ENCODE measurements around the gene RFPL2. TPM values are rescaled to one million over a fixed set of nuclear protein-coding genes. Genes with fewer than 3 reads are reported as not detected.

RFPL2 gene
- total RNA-seq (under 1 TPM; 0.61 to 0.81 TPM), polyA plus RNA-seq (1 to 10 TPM; 3.6 to 4.7 TPM)

DNA sequence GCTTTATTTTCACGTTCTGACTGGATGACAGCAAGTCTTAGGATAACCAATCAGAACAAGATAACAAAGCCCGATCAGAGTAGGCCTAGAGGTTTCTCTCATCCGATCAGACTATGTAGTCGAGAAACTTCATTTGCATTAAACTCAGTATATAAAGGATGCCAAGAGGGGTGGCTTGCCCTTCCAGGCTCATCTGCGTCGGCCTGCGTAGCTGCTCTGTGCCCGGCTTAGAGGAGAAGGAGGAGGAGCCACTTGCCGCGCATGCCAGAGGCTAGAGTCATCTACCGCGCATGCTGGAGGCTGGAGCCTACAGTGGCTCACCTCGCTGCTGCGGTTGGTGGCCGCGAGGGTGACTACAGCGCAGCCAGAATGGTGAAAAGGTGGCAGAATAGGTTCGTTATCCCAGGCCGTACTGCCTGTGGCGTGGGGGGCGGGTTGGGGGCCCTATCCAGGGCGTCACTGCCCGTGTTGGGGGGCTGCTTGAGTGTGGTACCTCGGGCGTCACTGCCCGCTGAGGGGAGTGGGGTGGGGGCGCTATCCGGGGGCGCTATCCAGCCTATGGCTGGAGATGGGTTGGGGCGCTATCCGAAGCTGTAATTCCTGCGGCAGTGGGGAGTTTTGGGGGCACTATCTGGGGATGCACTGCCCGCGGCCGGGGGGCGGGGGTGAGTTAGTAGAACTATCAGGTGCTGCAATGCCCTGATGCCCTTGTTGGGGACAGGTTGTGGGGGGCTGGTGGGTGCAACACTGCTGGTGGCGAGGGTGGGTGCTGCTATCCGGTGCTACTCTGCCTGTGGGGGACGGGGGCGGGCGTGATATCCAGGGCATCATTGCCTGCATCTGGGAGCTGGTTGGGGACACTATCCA is at the start of gene RFPL2:
RFPL2 (minus strand) TSS at position 218 of the 867 bp plus-strand sequence. CDS start 2,622 bp downstream, outside the sequence.
- Histone ChIP-seq H3K27me3 (ENCODE audit: insufficient read depth, low read length) (no peaks in the 10 kb centered on the region), H3K4me3 (ENCODE audit: low read length in 2 of 2) (peak within 1 kb of the TSS in 1 of 2 donors; percentile 44), H3K9me3 (ENCODE audit: control insufficient read depth in 1 of 2, low read length in 2 of 2) (no peaks in the 10 kb centered on the region), H3K36me3 (ENCODE audit: insufficient read depth, low read length) (no peaks in the 10 kb centered on the region), H3K4me1 (ENCODE audit: insufficient read depth, low read length) (peaks cover 56% of the 10 kb centered on the region), H3K27ac (ENCODE audit: low read depth, low read length) (peak within 1 kb of the TSS; percentile 15)
- Mint-ChIP-seq H3K4me3 (peak within 1 kb of the TSS; percentile 81 to 93 (median 88)), H3K36me3 (peaks cover 0 to 12% of the 10 kb centered on the region in 2 donors), H3K27me3 (peaks cover 0 to 2% of the 10 kb centered on the region in 2 donors), H3K9me3 (peaks cover 0 to 2% (median 0%) of the 10 kb centered on the region in 8 donors), H3K4me1 (peaks cover 26 to 70% (median 53%) of the 10 kb centered on the region in 4 donors), H3K27ac (peak within 1 kb of the TSS; percentile 57 to 95 (median 84))
- peak; percentile 26 to 86 (median 54) for DNase-seq
- CTCF ChIA-PET (ENCODE audit: partially characterized antibody): interaction anchor here (0.9 to 1.0 kb wide), 2 partner anchors 65 to 207 kb away, joined by 3 read pairs; no protein-coding TSS in a partner anchor
- intact Hi-C loops (cut with micrococcal nuclease): loop anchor here (2.0 to 5.0 kb wide), 2 partner anchors 60 to 62 kb away; no protein-coding TSS in a partner anchor
- POLR2A ChIA-PET (ENCODE audit: partially characterized antibody): no interaction called here

DNA sequence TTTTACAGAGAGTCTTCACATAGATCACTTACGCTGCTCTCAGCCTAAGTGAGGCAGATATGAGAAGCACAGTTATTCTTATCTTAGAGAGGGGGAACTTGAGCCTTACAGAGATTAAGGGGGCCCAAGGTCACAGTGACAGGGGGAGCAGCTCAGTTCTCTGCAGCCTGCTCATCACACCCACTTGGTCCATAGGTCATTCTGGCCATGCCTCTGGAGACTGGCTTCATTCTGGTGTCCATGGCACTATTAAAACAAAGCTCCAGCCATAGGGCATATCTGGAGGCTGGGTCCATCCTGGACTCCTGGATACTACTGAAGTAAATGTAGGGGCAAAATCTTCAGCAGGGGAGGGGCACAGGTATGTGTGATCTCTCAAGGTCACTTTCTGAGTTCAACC is 44.4 kb upstream of the RFPL2 start:
- Mint-ChIP-seq H3K27me3 (peaks cover 13 to 15% of the 10 kb centered on the region in 2 donors), H3K4me3 (no peak overlapping the region)
- CTCF ChIA-PET (ENCODE audit: partially characterized antibody): no interaction called here

DNA sequence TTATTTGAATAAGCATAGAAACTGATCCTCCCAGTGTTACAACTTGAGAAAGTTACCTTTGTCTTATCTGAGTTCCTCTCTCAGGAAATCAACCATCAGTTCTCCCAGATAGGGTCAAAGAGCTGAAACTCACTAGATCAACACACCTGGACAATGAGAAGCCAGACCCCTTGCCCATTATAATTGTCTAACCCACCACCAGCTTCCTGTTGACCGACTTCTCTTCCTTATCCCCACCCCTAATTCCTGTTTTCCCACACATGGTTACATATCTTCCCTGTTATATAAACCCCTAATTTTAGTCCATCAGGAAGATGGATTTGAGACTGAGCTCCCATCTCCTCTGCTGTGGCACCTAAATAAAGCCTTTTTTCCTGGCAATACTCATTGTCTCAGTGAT is 43.4 kb upstream of the RFPL2 start:
- Mint-ChIP-seq H3K27me3 (peaks cover 13 to 15% of the 10 kb centered on the region in 2 donors), H3K27ac (no peak overlapping the region), H3K4me1 (no peaks in the 10 kb centered on the region), H3K9me3 (peaks cover 0 to 2% (median 0%) of the 10 kb centered on the region in 8 donors), H3K36me3 (peaks cover 0 to 16% of the 10 kb centered on the region in 2 donors), H3K4me3 (no peak overlapping the region)
- no peak overlapping the region for H3K27ac ChIP-seq (ENCODE audit: low read depth, low read length)
- H3K36me3 ChIP-seq (ENCODE audit: insufficient read depth, low read length): no peaks in the 10 kb centered on the region
- H3K4me3 ChIP-seq (ENCODE audit: low read length in 2 of 2): no peak overlapping the region
- intact Hi-C loops (cut with micrococcal nuclease): no loop called here
- H3K9me3 ChIP-seq (ENCODE audit: control insufficient read depth in 1 of 2, low read length in 2 of 2): no peaks in the 10 kb centered on the region
- POLR2A ChIA-PET (ENCODE audit: partially characterized antibody): no interaction called here
- no peaks in the 10 kb centered on the region for H3K27me3 ChIP-seq (ENCODE audit: insufficient read depth, low read length)
- H3K4me1 ChIP-seq (ENCODE audit: insufficient read depth, low read length): no peaks in the 10 kb centered on the region
- no peak for DNase-seq
- CTCF ChIA-PET (ENCODE audit: partially characterized antibody): no interaction called here

More for the DNA sequence above, 44.4 kb upstream of the RFPL2 start:
- Histone ChIP-seq H3K27me3 (ENCODE audit: insufficient read depth, low read length) (no peaks in the 10 kb centered on the region), H3K4me3 (ENCODE audit: low read length in 2 of 2) (no peak overlapping the region), H3K9me3 (ENCODE audit: control insufficient read depth in 1 of 2, low read length in 2 of 2) (no peaks in the 10 kb centered on the region), H3K36me3 (ENCODE audit: insufficient read depth, low read length) (no peaks in the 10 kb centered on the region), H3K4me1 (ENCODE audit: insufficient read depth, low read length) (no peaks in the 10 kb centered on the region), H3K27ac (ENCODE audit: low read depth, low read length) (no peak overlapping the region)
- no peak for DNase-seq
- Mint-ChIP-seq H3K36me3 (peaks cover 0 to 16% of the 10 kb centered on the region in 2 donors), H3K27ac (no peak overlapping the region), H3K9me3 (peaks cover 0 to 2% (median 0%) of the 10 kb centered on the region in 8 donors), H3K4me1 (no peaks in the 10 kb centered on the region)
- intact Hi-C loops (cut with micrococcal nuclease): no loop called here
- POLR2A ChIA-PET (ENCODE audit: partially characterized antibody): no interaction called here

DNA sequence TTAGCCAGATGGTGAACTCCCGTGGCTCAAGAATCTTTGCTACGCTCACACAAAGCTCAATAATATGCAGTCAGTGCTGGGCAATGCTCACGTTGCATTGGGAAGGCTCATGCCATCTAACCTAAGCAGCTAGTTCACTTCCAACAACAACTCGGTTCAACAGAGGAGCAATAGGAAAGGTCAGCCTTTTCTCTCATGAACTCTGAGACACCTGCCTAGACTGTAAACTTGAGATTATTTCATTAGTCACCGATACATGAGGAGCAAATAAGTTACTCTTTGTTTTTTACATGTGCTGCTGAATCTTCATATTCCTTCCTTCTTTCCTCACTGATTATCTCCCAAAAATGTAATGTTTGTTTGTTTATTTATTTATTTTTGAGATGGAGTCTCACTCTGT is 41.3 kb upstream of the RFPL2 start:
- no peak for DNase-seq
- Mint-ChIP-seq H3K36me3 (peaks cover 0 to 13% of the 10 kb centered on the region in 2 donors), H3K4me1 (no peaks in the 10 kb centered on the region), H3K27me3 (peaks cover 8 to 11% of the 10 kb centered on the region in 2 donors), H3K27ac (no peak overlapping the region), H3K9me3 (peaks cover 0 to 2% (median 0%) of the 10 kb centered on the region in 8 donors), H3K4me3 (no peak overlapping the region)
- no peaks in the 10 kb centered on the region for H3K9me3 ChIP-seq (ENCODE audit: control insufficient read depth in 1 of 2, low read length in 2 of 2)
- ChIA-PET CTCF (ENCODE audit: partially characterized antibody) (interaction anchor here (0.6 kb wide), 1 partner anchor 167 kb away, joined by 3 read pairs; no protein-coding TSS in a partner anchor), POLR2A (ENCODE audit: partially characterized antibody) (no interaction called here)
- no peaks in the 10 kb centered on the region for H3K27me3 ChIP-seq (ENCODE audit: insufficient read depth, low read length)
- no peak overlapping the region for H3K27ac ChIP-seq (ENCODE audit: low read depth, low read length)
- intact Hi-C loops (cut with micrococcal nuclease): no loop called here
- H3K36me3 ChIP-seq (ENCODE audit: insufficient read depth, low read length): no peaks in the 10 kb centered on the region
- no peak overlapping the region for H3K4me3 ChIP-seq (ENCODE audit: low read length in 2 of 2)
- no peaks in the 10 kb centered on the region for H3K4me1 ChIP-seq (ENCODE audit: insufficient read depth, low read length)

DNA sequence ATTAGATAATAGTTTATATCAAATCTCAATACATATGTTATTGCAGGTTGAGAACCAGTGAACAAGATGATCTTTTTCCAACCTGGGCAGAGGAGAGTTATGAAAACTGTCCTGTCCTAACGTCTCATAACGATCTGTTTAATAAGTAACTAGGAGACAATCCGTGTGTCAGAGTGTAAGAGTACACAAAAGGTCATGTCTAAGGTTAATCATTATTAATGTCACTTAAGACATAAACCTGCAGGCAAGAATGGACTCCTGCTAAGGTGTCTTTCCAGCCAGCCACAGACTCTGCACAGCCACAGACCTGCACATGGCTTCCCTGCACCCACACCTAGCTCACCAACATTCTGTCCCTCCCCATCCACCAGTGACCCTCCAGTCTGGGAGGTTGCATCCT is 40.2 kb upstream of the RFPL2 start:
- Histone ChIP-seq H3K9me3 (ENCODE audit: control insufficient read depth in 1 of 2, low read length in 2 of 2) (no peaks in the 10 kb centered on the region), H3K4me1 (ENCODE audit: insufficient read depth, low read length) (no peaks in the 10 kb centered on the region), H3K4me3 (ENCODE audit: low read length in 2 of 2) (no peak overlapping the region), H3K27me3 (ENCODE audit: insufficient read depth, low read length) (no peaks in the 10 kb centered on the region), H3K27ac (ENCODE audit: low read depth, low read length) (no peak overlapping the region), H3K36me3 (ENCODE audit: insufficient read depth, low read length) (no peaks in the 10 kb centered on the region)
- Mint-ChIP-seq H3K27ac (no peak overlapping the region), H3K36me3 (peaks cover 0 to 13% of the 10 kb centered on the region in 2 donors), H3K4me1 (no peaks in the 10 kb centered on the region), H3K4me3 (no peak overlapping the region), H3K27me3 (peaks cover 7 to 8% of the 10 kb centered on the region in 2 donors), H3K9me3 (peaks cover 0 to 2% (median 0%) of the 10 kb centered on the region in 8 donors)
- CTCF ChIA-PET (ENCODE audit: partially characterized antibody): no interaction called here
- intact Hi-C loops (cut with micrococcal nuclease): no loop called here
- no peak for DNase-seq
- POLR2A ChIA-PET (ENCODE audit: partially characterized antibody): no interaction called here

DNA sequence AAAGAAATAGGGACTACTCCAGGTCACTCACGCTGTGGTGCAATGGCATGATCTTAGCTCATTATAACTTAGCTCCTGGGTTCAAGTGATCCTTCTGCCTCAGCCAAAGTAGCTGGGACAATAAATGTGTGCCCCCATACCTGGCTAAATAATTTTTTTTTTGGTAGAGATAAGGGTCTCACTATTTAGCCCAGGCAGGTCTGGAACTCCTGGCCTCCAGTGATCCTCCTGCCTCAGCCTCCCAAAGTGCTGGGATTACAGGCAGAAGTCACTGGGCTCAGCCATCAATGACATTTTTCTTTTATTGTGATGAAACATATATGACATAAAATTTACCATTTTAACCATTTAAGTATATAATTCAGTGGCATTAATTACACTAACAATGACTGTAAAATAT is 39.7 kb upstream of the RFPL2 start:
- H3K27me3 ChIP-seq (ENCODE audit: insufficient read depth, low read length): no peaks in the 10 kb centered on the region
- H3K4me1 ChIP-seq (ENCODE audit: insufficient read depth, low read length): no peaks in the 10 kb centered on the region
- no peak overlapping the region for H3K4me3 Mint-ChIP-seq
- no peaks in the 10 kb centered on the region for H3K36me3 ChIP-seq (ENCODE audit: insufficient read depth, low read length)
- no peak overlapping the region for H3K27ac ChIP-seq (ENCODE audit: low read depth, low read length)
- ChIA-PET CTCF (ENCODE audit: partially characterized antibody) (no interaction called here), POLR2A (ENCODE audit: partially characterized antibody) (no interaction called here)
- peaks cover 0 to 13% of the 10 kb centered on the region in 2 donors for H3K36me3 Mint-ChIP-seq
- intact Hi-C loops (cut with micrococcal nuclease): no loop called here
- no peak for DNase-seq
- H3K4me3 ChIP-seq (ENCODE audit: low read length in 2 of 2): no peak overlapping the region
- H3K27ac Mint-ChIP-seq: no peak overlapping the region
- H3K9me3 ChIP-seq (ENCODE audit: control insufficient read depth in 1 of 2, low read length in 2 of 2): no peaks in the 10 kb centered on the region
- no peaks in the 10 kb centered on the region for H3K4me1 Mint-ChIP-seq
- no peaks in the 10 kb centered on the region for H3K9me3 Mint-ChIP-seq
- H3K27me3 Mint-ChIP-seq: peaks cover 5 to 7% of the 10 kb centered on the region in 2 donors

DNA sequence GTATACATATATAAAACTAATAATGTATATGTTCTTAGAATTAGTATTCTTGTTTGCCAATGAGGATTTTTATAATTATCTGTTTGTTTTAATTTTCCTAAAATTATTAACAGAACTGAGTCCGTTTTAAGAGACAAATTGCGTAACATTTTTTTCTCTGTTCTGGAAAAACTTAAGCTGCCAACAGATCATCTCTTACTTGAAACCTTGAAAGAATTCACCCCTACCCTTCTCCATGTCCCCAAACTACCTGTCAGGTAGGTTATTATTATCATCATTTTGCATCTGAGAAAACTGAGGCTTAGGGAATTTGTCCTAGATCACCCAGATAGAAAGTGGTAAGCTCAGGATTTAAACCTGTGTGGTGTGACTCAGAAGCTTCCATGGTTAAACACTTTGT is 35.6 kb upstream of the RFPL2 start:
- no peaks in the 10 kb centered on the region for H3K9me3 Mint-ChIP-seq
- no peak overlapping the region for H3K4me3 Mint-ChIP-seq
- CTCF ChIA-PET (ENCODE audit: partially characterized antibody): interaction anchor here (1.0 kb wide), 1 partner anchor 25 kb away, joined by 3 read pairs; no protein-coding TSS in a partner anchor

More for the DNA sequence above, 35.6 kb upstream of the RFPL2 start:
- H3K4me1 ChIP-seq (ENCODE audit: insufficient read depth, low read length): no peaks in the 10 kb centered on the region
- Mint-ChIP-seq H3K27ac (no peak overlapping the region), H3K4me1 (no peaks in the 10 kb centered on the region), H3K27me3 (peaks cover 4 to 5% of the 10 kb centered on the region in 2 donors), H3K36me3 (no peaks in the 10 kb centered on the region)
- H3K9me3 ChIP-seq (ENCODE audit: control insufficient read depth in 1 of 2, low read length in 2 of 2): no peaks in the 10 kb centered on the region
- H3K27me3 ChIP-seq (ENCODE audit: insufficient read depth, low read length): no peaks in the 10 kb centered on the region
- POLR2A ChIA-PET (ENCODE audit: partially characterized antibody): no interaction called here
- no peak overlapping the region for H3K27ac ChIP-seq (ENCODE audit: low read depth, low read length)
- no peaks in the 10 kb centered on the region for H3K36me3 ChIP-seq (ENCODE audit: insufficient read depth, low read length)
- no peak for DNase-seq
- intact Hi-C loops (cut with micrococcal nuclease): no loop called here
- no peak overlapping the region for H3K4me3 ChIP-seq (ENCODE audit: low read length in 2 of 2)
